IMR-90 (cell line): Measurements from ENCODE around the gene RNF151. TPM values are rescaled to one million over a fixed set of nuclear protein-coding genes. Genes with fewer than 3 reads are reported as not detected.

Source experiments
- ATAC-seq: fragments of 200-7000 bp; cut with Tn5 transposase; 2 replicates; pipeline ENCODE4 v1.9.1; 2020; ENCODE audit warnings: low read depth, mild to moderate bottlenecking, moderate library complexity
- BruUV-seq: library from RNA; stranded (reverse); fragments of 400-500 nt; replicated peaks from 2 replicates; lab custom pipeline; 2021; lab: Mats Ljungman, UMichigan
- CTCF ChIA-PET: fragments of 300-600 bp; formaldehyde crosslinking; extraction: SDS; loops from one replicate; lab custom pipeline; 2021; ENCODE audit warnings: antibody characterized with exemption; lab: Yijun Ruan, JAX
- POLR2A ChIA-PET: fragments of 300-600 bp; sonication (Branson Sonifier 250); formaldehyde crosslinking; loops from one replicate; lab custom pipeline; 2022; ENCODE audit warnings: antibody characterized with exemption; ENCODE audit not compliant: unreplicated experiment; lab: Charles Lee
- DNase-seq: peaks from one replicate; pipeline ENCODE4 v3.0.0; 2013
- H2AFZ ChIP-seq: replicated peaks from 2 replicates; pipeline ENCODE3; 2013; ENCODE audit warnings: low read length, mild to moderate bottlenecking; ENCODE audit not compliant: poor library complexity
- H2AK5ac ChIP-seq: 2 replicates; pipeline ENCODE4 v1.6.1; 2013; ENCODE audit warnings: low read depth, low read length, inconsistent platforms
- H2AK9ac ChIP-seq: replicated peaks from 2 replicates; pipeline ENCODE3; 2013; ENCODE audit warnings: mild to moderate bottlenecking, low read depth, low read length, moderate library complexity; ENCODE audit not compliant: poor library complexity
- H2BK120ac ChIP-seq: 2 replicates; pipeline ENCODE4 v1.6.1; 2013; ENCODE audit warnings: low read depth, low read length, inconsistent platforms
- H2BK15ac ChIP-seq: 3 replicates; pipeline ENCODE4 v1.6.1; 2013; ENCODE audit warnings: low read depth, low read length, inconsistent platforms
- H2BK20ac ChIP-seq: 2 replicates; pipeline ENCODE4 v1.6.1; 2013; ENCODE audit warnings: low read depth, mild to moderate bottlenecking, inconsistent platforms, low read length, moderate library complexity
- H2BK5ac ChIP-seq: 2 replicates; pipeline ENCODE4 v1.6.1; 2013; ENCODE audit warnings: mild to moderate bottlenecking, low read depth, low read length, inconsistent platforms; ENCODE audit not compliant: poor library complexity, severe bottlenecking
- H3K14ac ChIP-seq: replicated peaks from 2 replicates; pipeline ENCODE4 v1.6.1; 2013; ENCODE audit warnings: low read depth, low read length, inconsistent platforms
- H3K18ac ChIP-seq: 2 replicates; pipeline ENCODE4 v1.6.1; 2013; ENCODE audit warnings: low read depth, low read length, control low read depth
- H3K23ac ChIP-seq: 2 replicates; pipeline ENCODE4 v1.6.1; 2013; ENCODE audit warnings: low read depth, low read length, inconsistent platforms
- H3K27ac ChIP-seq: 2 replicates; pipeline ENCODE4 v1.5.1; 2013; ENCODE audit warnings: mild to moderate bottlenecking, control low read depth, low read length; ENCODE audit not compliant: insufficient read depth
- H3K27me3 ChIP-seq: 2 replicates; pipeline ENCODE4 v1.6.1; 2013; ENCODE audit warnings: low read length; ENCODE audit not compliant: control insufficient read depth, insufficient read depth
- H3K36me3 ChIP-seq: 2 replicates; pipeline ENCODE4 v1.6.1; 2013; ENCODE audit warnings: low read length, mixed read lengths; ENCODE audit not compliant: control insufficient read depth, insufficient read depth
- H3K4ac ChIP-seq: 2 replicates; pipeline ENCODE4 v1.6.1; 2013; ENCODE audit warnings: low read depth, low read length, inconsistent platforms
- H3K4me1 ChIP-seq: 2 replicates; pipeline ENCODE4 v1.6.1; 2013; ENCODE audit warnings: low read length, mixed read lengths; ENCODE audit not compliant: control insufficient read depth, insufficient read depth
- H3K4me2 ChIP-seq: 2 replicates; pipeline ENCODE4 v1.6.1; 2013; ENCODE audit warnings: low read depth, mild to moderate bottlenecking, control low read depth, low read length, moderate library complexity
- H3K4me3 ChIP-seq: 2 replicates; pipeline ENCODE4 v1.5.1; 2013; ENCODE audit warnings: low read depth, mild to moderate bottlenecking, control low read depth, low read length, moderate library complexity; ENCODE audit not compliant: insufficient read depth
- H3K56ac ChIP-seq: 2 replicates; pipeline ENCODE4 v1.6.1; 2013; ENCODE audit warnings: low read length, inconsistent platforms; ENCODE audit not compliant: insufficient read depth; ENCODE audit errors: extremely low read depth
- H3K79me1 ChIP-seq, 2 experiments: 2 replicates each; pipeline ENCODE4 v1.6.1; 2013; ENCODE audit warnings: low read length in 2 of 2, inconsistent platforms in 1 of 2, low read depth in 1 of 2
- H3K9ac ChIP-seq: 2 replicates; pipeline ENCODE4 v1.6.1; 2013; ENCODE audit warnings: low read depth, low read length, control low read depth
- H3K9me1 ChIP-seq: 2 replicates; pipeline ENCODE4 v1.6.1; 2013; ENCODE audit warnings: low read length, inconsistent platforms; ENCODE audit not compliant: insufficient read depth
- H3K9me3 ChIP-seq: 2 replicates; pipeline ENCODE4 v1.6.1; 2013; ENCODE audit warnings: low read length; ENCODE audit not compliant: control insufficient read depth, insufficient read depth
- H4K20me1 ChIP-seq: 2 replicates; pipeline ENCODE4 v1.6.1; 2013; ENCODE audit warnings: low read length, inconsistent platforms; ENCODE audit not compliant: insufficient read depth
- H4K5ac ChIP-seq: 2 replicates; pipeline ENCODE4 v1.6.1; 2013; ENCODE audit warnings: mild to moderate bottlenecking, low read depth, low read length, control low read depth
- H4K8ac ChIP-seq, 2 experiments: 2 replicates each; pipeline ENCODE4 v1.6.1; 2013; ENCODE audit warnings: low read depth in 2 of 2, low read length in 2 of 2, control low read depth in 1 of 2, inconsistent platforms in 1 of 2
- H4K91ac ChIP-seq: 2 replicates; pipeline ENCODE4 v1.6.1; 2013; ENCODE audit warnings: low read depth, low read length, inconsistent platforms; ENCODE audit not compliant: insufficient read depth
- BHLHE40 ChIP-seq: fragments of 150-350 bp; IDR thresholded peaks from 2 replicates; pipeline ENCODE4 v1.6.1; 2016; ENCODE audit warnings: mild to moderate bottlenecking, low read depth, low read length
- CEBPB ChIP-seq: IDR thresholded peaks from 2 replicates; pipeline ENCODE4 v1.6.1; 2012; ENCODE audit warnings: low read depth, low read length, improper control_type of control experiment
- CHD1 ChIP-seq: IDR thresholded peaks from 2 replicates; pipeline ENCODE4 v1.6.1; 2012; ENCODE audit warnings: low read depth, low read length, improper control_type of control experiment
- FOS ChIP-seq: fragments of 150-350 bp; IDR thresholded peaks from 2 replicates; pipeline ENCODE4 v1.6.1; 2016; ENCODE audit warnings: low read depth, low read length
- MAFK ChIP-seq: IDR thresholded peaks from 2 replicates; pipeline ENCODE4 v1.6.1; 2012; ENCODE audit warnings: low read depth, low read length, improper control_type of control experiment
- MAZ ChIP-seq: IDR thresholded peaks from 2 replicates; pipeline ENCODE4 v1.6.1; 2012; ENCODE audit warnings: low read depth, mild to moderate bottlenecking, low read length, improper control_type of control experiment, moderate library complexity, borderline replicate concordance
- MXI1 ChIP-seq: IDR thresholded peaks from 2 replicates; pipeline ENCODE4 v1.6.1; 2012; ENCODE audit warnings: low read depth, mild to moderate bottlenecking, low read length, moderate library complexity, borderline replicate concordance
- NFE2L2 ChIP-seq: fragments of 150-350 bp; IDR thresholded peaks from 2 replicates; pipeline ENCODE4 v1.6.1; 2016; ENCODE audit warnings: low read depth, mild to moderate bottlenecking, low read length
- POLR2A ChIP-seq: IDR thresholded peaks from 2 replicates; pipeline ENCODE4 v1.6.1; 2012; ENCODE audit warnings: mild to moderate bottlenecking, low read depth, low read length
- RAD21 ChIP-seq: IDR thresholded peaks from 2 replicates; pipeline ENCODE4 v1.6.1; 2012; ENCODE audit warnings: low read length, improper control_type of control experiment
- RCOR1 ChIP-seq: IDR thresholded peaks from 2 replicates; pipeline ENCODE4 v1.6.1; 2012; ENCODE audit warnings: mild to moderate bottlenecking, low read length, improper control_type of control experiment; ENCODE audit not compliant: insufficient replicate concordance
- RFX5 ChIP-seq: IDR thresholded peaks from 2 replicates; pipeline ENCODE4 v1.8.0; 2012; ENCODE audit warnings: low read depth, mild to moderate bottlenecking, low read length, moderate library complexity
- SMC3 ChIP-seq: fragments of 150-350 bp; IDR thresholded peaks from 2 replicates; pipeline ENCODE4 v1.6.1; 2016; ENCODE audit warnings: low read depth, mild to moderate bottlenecking, antibody characterized with exemption, low read length, moderate library complexity
- WGBS, 2 experiments: methylation state at CpG; one replicate each; pipeline versions ENCODE4 v1.1.5 to v1.1.7; 2013; ENCODE audit warnings: missing lambda C conversion rate in 2 of 2; ENCODE audit not compliant: insufficient read length in 1 of 2; ENCODE audit errors: extremely low coverage in 2 of 2; 5-methylcytosine and 5-hydroxymethylcytosine counted together
- dilution Hi-C: fragments of 300-500 bp; cut with HindIII; formaldehyde crosslinking; loops from one replicate; pipeline ENCODE4 v1.14.3; 2018; ENCODE audit warnings: low sequenced_read_pairs; ENCODE audit not compliant: unreplicated experiment
- in situ Hi-C: fragments of 300-500 bp; cut with MboI; formaldehyde crosslinking; loops from 3 replicates; pipeline ENCODE4 v1.14.3; 2019; ENCODE audit warnings: low sequenced_read_pairs, inconsistent platforms, mixed read lengths
- intact Hi-C: fragments of 100-400 bp; cut with micrococcal nuclease; formaldehyde crosslinking; loops from 2 replicates; pipeline ENCODE4 v1.10.0; 2022
- polyA plus RNA-seq, 3 experiments: library from polyadenylated mRNA; depleted of rRNA; stranded (reverse); fragments of >200 nt; gene quantifications; 2 replicates each; pipeline ENCODE4 v1.2.3, GENCODE V29; 2012; ENCODE audit warnings: low replicate concordance in 1 of 3
- total RNA-seq: library from RNA; depleted of rRNA; stranded (reverse); fragments of >200 nt; gene quantifications from 2 replicates; pipeline ENCODE4 v1.2.3, GENCODE V29; 2012
- TF ChIP-seq, protein P1 (sequence below): fragments of 150-350 bp; IDR thresholded peaks from 2 replicates; pipeline ENCODE4 v1.6.1; 2016; ENCODE audit warnings: low read depth, mild to moderate bottlenecking, low read length, moderate library complexity, borderline replicate concordance
- TF ChIP-seq, protein P2 (sequence below): fragments of 150-350 bp; IDR thresholded peaks from 2 replicates; pipeline ENCODE4 v1.6.1; 2017; ENCODE audit warnings: mild to moderate bottlenecking, antibody characterized with exemption, low read length, low read depth
- TF ChIP-seq, protein P3 (sequence below): conservative IDR thresholded peaks from 2 replicates; pipeline ENCODE4 v1.5.1; 2012; ENCODE audit warnings: mild to moderate bottlenecking, low read depth, low read length, improper control_type of control experiment

Gene RNF151
- total and polyA plus RNA-seq, 2 of the 4 experiments (the other 2 are of a cell fraction) = not detected

DNA sequence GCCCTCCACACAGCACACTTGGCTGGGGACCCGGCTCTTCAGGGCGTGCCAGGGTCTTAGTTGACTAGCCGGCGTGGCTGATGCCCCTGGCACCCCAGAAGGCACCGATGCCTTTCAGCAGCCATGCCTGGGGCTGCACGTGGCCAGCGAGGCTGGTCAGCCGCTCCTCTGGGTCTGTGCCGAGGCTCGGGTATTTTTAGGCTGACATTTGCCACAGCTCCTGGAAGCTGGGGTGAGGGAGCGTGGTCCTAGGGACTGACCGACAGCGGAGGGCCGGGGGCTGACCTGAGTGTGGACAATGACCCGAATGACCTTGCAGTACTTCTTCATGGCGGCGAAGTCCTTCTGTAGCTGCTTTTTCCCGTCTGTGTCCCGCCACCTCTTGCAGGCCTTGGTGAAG is 16.1 kb upstream of the RNF151 start:
- DNase-seq (no peak), ATAC-seq (no peak)
- Histone ChIP-seq H3K23ac (no peak overlapping the region), H3K27me3 (no peaks in the 10 kb centered on the region; the same call in 1 of the 2 replicates), H3K4ac (no peak overlapping the region), H4K8ac (no peak overlapping the region), H3K9me3 (no peaks in the 10 kb centered on the region), H2BK20ac (no peak overlapping the region), H3K9ac (no peak overlapping the region), H2AK5ac (no peak overlapping the region), H4K91ac (no peak overlapping the region), H3K27ac (no peak overlapping the region), H3K9me1 (no peaks in the 10 kb centered on the region), H3K18ac (no peak overlapping the region), H2AK9ac (no peak overlapping the region), H3K56ac (no peak overlapping the region), H4K20me1 (no peaks in the 10 kb centered on the region), H3K4me1 (no peaks in the 10 kb centered on the region), H3K4me3 (no peak overlapping the region), H3K36me3 (no peaks in the 10 kb centered on the region), H3K14ac (no peak overlapping the region), H2BK120ac (no peak overlapping the region), H3K4me2 (no peak overlapping the region), H3K79me1 (no peaks in the 10 kb centered on the region), H2AFZ (no peak overlapping the region), H2BK15ac (no peak overlapping the region), H2BK5ac (no peak overlapping the region), H4K5ac (no peak overlapping the region)
- dilution Hi-C loops (no loop called here), in situ Hi-C loops (no loop called here), intact Hi-C loops (no loop called here)
- ChIA-PET POLR2A (interaction anchor here (1.0 kb wide), 1 partner anchor 14 kb away, joined by 3 read pairs; the partner anchor contains the start of gene RPS2), CTCF (no interaction called here)
- no TSS peak for BruUV-seq
- 70% methylated on average over 9 of the region's 19 CpGs; no CpG with 5 or more reads in 1 of the 2 experiments for WGBS, 2 experiments
- TF ChIP-seq FOS (no peak), NFE2L2 (no peak), BHLHE40 (no peak), MXI1 (no peak), SMC3 (no peak), RFX5 (no peak), CHD1 (no peak), RCOR1 (no peak), CEBPB (no peak), POLR2A (no peak), RAD21 (no peak), MAZ (no peak), MAFK (no peak)
- TF ChIP-seq, protein P1, sequence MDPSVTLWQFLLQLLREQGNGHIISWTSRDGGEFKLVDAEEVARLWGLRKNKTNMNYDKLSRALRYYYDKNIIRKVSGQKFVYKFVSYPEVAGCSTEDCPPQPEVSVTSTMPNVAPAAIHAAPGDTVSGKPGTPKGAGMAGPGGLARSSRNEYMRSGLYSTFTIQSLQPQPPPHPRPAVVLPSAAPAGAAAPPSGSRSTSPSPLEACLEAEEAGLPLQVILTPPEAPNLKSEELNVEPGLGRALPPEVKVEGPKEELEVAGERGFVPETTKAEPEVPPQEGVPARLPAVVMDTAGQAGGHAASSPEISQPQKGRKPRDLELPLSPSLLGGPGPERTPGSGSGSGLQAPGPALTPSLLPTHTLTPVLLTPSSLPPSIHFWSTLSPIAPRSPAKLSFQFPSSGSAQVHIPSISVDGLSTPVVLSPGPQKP = no peak
- TF ChIP-seq, protein P2, sequence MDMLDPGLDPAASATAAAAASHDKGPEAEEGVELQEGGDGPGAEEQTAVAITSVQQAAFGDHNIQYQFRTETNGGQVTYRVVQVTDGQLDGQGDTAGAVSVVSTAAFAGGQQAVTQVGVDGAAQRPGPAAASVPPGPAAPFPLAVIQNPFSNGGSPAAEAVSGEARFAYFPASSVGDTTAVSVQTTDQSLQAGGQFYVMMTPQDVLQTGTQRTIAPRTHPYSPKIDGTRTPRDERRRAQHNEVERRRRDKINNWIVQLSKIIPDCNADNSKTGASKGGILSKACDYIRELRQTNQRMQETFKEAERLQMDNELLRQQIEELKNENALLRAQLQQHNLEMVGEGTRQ = no peak
- TF ChIP-seq, protein P3, sequence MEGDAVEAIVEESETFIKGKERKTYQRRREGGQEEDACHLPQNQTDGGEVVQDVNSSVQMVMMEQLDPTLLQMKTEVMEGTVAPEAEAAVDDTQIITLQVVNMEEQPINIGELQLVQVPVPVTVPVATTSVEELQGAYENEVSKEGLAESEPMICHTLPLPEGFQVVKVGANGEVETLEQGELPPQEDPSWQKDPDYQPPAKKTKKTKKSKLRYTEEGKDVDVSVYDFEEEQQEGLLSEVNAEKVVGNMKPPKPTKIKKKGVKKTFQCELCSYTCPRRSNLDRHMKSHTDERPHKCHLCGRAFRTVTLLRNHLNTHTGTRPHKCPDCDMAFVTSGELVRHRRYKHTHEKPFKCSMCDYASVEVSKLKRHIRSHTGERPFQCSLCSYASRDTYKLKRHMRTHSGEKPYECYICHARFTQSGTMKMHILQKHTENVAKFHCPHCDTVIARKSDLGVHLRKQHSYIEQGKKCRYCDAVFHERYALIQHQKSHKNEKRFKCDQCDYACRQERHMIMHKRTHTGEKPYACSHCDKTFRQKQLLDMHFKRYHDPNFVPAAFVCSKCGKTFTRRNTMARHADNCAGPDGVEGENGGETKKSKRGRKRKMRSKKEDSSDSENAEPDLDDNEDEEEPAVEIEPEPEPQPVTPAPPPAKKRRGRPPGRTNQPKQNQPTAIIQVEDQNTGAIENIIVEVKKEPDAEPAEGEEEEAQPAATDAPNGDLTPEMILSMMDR = no peak
